GM18499 (cell line): ENCODE results near the gene SUDS3.

Experiments
- ATAC-seq: cut with Tn5 transposase; IDR thresholded peaks from one replicate; pipeline ENCODE4 v1.9.1; 2021; ENCODE audit warnings: moderate number of reproducible peaks; ENCODE audit not compliant: insufficient read depth, unreplicated experiment

Gene SUDS3

DNA sequence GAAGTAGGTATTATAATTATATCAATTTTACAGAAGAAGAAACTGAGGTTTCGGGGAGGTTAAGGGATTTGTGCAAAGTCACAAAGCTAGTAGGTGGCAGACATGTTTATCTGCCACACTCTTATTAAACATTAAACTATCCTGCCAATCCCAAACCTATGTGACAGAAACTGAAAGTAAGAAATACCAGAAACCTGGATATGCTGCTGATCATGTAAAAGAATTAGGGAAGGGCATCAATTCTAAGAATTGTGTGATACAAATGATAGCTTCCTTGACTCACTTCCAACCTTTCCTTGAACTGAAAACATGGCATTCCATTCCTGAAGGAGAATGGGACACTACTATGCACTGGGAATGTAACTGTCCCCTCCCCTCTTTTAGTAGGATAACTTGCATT, 20.5 kb upstream of the SUDS3 start:
- ATAC-seq = no peak

DNA sequence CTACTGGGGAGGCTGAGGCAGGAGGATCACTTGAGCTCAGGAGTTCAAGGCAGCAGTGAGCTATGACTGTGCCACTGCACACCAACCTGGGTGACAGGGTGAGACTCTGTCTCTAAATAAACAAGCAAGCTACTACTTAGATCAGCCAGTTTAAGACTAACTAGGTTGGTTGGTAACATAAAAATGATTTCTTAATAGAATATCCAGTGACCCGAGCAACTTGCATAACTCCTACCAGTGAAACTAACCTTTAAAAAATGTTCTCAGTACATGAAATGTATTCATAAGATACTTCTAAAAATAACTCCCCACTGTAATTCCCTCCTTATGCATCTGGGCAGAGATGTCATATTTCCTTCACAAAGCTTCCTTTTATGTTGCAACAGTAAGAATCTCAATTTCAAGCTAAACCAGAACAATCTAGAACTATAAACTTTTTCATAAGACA, 19.5 kb upstream of the SUDS3 start:
- no peak for ATAC-seq

DNA sequence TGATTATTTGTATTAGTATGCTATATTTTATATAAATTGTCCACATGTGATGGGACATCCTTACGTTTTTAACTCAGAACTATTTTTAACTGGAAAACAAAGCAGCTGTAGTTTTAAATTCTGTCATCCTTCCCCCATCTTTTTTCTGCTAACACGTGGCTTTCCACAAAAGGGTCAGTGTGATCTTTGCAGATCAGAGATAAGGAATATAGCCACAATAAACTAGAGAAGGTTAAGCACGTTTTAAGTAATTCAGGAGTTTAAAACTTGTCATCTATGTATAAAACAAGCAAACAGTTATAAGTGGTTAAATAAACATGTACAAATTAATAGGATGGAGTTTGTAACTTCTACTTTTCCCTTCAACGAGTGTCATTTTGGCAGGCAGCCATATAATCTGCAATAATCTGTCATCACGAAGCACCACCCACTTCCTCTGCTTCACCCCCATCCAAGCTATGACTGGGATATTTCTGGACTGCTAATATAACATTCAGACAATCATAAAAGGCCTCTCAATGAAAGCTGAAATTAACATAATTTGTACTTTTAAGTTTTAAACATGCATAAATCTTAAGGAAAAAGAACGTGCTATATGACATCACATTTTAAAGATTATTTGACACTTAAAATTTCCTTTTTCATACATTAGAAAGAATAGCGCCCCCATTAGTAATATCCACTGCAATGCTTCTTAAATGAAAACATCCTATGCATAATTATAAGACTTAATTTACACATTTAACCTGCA, 18.9 kb upstream of the SUDS3 start:
- no peak for ATAC-seq

DNA sequence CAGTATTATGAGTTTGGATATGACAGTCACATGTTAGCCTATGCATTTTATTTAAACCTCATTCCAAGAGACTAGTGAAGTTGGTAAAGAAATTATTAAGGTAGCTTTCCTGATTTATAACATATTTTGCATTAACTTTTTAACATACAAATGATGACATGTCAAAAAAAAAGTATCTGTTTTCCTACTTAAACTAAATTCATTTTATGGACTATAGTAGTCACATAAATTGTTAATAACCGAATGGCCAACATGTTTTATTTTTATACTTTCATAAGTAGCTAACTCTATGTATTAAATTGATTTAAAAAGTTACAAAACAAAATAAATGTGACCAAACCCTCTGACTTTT, 18.4 kb upstream of the SUDS3 start:
- ATAC-seq = no peak

DNA sequence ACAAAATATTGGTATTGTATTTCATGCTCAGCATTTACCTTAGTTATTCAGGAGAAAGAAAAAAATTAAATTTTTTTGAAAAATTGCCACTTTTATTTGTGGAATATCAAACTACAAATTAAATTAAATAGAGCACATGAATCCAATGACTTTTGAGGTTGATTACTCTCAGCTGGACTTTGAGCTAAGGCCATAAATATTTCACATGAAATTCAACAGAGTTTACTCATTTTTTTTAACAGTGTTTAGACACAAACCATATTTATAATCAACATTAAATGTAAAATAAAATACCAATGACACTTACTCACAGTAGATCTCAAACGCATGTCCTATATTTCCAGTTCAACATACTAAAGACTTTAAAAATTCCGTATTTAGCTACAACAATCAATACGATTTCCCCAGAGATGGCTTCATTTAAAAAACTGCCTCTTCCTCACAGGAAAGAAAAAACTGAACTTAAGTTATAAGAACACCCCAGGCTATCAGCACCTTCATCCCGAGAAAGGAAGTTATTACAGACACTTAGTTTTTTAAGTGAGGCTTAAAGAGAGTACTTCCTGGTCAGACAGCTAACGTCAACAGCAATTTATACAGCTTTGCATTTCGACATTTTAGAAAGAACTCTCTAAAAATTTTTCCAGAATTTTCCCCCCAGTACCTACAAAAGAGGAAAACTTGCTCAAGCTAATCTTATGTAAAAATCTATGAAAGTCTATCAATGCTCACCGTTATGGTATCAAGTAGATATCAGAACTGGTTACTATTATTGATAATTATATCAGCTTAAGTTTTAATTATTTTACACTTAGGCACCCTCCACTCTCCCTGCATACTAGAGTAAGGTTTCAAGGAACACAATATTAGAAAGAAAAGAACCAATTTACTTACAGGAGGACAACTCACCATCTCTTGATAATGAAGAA, 17.5 kb upstream of the SUDS3 start:
- ATAC-seq = no peak

DNA sequence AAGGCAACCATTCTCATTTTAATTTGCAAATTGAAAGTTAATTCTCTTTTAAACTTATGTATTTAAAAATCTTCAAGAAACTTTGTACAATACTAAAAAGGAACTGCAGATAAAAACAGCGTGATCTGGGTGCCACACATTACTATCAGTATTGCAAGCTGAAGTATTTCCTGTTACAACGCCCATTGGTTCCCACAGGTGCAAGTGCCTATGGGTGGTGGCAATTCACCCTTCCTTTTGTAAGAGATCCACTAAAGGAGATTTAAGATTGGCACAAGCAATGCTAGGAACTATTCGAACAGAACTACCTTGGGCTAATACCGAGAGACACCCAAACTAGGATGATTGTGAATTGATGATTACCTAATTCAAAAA, 16.8 kb upstream of the SUDS3 start:
- no peak for ATAC-seq

DNA sequence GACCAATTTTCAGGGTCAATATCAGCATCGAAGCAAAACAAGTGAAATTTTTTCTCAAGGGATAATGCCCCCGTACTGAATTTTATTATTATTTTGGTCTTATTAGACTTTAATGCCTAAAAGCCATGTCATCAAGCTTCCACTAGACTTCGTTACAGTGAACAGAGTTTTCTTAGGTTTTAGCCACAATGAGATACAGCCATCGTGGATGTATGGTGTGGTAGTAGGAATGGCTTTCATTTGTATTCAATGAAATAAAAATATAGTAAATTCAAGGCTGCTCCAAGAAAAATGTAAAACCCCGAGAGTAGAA, 15.3 kb upstream of the SUDS3 start:
- no peak for ATAC-seq

DNA sequence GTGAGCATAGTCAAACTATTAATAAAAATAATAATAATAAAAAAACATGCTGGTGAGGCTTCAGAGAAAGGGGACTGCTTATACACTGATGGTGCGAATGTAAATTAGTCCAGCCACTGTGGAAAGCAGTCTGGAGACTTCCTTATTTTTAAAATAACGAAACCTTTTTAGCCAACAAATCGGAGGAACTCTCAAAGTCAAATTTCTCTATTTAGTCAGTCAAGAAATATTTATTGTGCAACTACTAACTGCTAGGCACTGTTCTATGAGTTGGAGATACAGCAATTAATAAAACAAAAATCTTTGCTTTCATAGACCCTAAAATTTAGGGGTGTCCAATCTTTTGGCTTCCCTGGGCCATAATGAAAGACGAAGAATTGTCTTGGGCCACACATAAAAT, 14.5 kb upstream of the SUDS3 start:
- no peak for ATAC-seq

DNA sequence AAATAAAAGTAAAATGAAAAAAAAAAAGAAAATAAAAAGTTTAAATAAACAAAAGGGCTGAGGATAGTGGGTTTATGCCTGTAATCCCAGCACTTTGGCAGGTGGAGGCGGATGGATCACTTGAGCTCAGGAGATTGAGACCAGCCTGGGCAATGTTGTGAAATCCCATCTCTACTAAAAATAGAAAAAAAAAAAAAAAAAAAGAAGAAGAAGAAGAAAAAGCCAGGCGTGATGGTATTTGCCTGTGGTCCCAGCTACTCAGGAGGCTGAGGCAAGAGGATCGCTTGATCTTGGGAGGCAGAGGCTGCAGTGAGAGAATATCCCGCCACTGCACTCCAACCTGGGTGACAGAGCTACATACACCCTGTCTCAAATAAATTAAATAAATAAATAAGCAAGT, 7.5 kb upstream of the SUDS3 start:
- no peak for ATAC-seq

DNA sequence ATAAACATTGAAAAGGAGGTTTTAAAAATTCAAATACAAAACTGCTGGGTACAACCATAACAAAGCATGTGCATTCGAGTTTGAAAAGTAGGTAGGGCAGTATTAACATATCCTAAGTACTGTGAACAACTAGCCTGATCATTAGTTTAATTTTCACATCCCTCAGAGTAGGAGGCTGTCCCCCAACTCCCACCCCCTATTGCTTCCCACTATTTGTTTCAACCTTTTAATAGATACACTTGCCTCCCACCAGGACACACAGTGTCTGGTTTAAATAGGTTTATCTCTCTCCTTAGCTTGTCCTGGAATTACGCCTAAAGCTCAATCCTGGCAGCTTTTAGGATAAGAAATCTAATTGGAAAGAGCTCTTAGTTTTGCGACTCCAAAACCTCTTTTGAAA, 5.8 kb upstream of the SUDS3 start:
- ATAC-seq = no peak

DNA sequence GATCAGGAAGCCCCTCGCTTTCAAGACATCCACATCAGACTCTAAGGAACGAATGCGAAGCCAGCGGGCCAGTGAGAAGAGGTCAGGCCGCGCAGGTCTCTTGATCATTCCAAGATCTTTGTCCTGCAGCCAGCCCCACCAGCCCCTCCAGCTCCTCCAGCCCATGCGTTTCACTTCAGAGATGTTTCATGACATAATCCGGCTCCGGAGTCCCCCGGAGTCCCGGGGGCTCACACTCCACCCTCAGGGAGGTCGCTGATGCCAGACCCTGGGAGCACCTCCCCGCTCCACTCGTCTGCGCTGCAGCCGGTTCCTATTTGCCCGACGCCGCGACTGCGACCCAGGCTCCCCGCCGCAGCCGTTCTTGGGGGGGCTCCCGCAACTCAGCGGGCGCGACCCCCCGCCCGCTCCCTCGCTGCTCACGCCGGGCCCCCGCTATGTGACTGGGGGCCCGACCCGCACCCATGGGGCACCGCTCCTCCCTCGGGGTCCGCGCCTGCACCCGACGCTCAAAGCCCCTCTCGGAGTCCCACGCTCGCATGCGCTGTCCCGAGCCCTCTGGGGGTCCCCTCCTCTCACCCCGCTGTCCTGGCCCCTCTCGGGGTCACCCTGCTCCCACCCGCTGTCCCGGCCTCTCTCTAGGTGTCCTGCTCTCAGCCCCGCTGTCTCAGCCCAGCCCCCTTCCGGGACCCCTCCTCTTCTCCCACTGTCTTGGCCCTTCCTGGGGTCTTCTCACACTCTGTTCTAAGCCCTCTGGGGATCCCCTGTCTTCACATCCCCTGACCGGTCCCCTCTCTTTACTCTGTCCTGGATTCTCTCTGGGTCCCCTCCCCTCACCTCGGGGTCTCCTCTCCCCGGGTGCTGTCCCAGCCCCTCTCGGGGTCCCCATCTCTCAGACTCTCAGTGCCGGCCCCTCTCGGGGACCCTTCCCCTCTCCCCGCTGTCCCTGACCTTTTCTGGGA, 4.8 kb upstream of the SUDS3 start:
- ATAC-seq = no peak

DNA sequence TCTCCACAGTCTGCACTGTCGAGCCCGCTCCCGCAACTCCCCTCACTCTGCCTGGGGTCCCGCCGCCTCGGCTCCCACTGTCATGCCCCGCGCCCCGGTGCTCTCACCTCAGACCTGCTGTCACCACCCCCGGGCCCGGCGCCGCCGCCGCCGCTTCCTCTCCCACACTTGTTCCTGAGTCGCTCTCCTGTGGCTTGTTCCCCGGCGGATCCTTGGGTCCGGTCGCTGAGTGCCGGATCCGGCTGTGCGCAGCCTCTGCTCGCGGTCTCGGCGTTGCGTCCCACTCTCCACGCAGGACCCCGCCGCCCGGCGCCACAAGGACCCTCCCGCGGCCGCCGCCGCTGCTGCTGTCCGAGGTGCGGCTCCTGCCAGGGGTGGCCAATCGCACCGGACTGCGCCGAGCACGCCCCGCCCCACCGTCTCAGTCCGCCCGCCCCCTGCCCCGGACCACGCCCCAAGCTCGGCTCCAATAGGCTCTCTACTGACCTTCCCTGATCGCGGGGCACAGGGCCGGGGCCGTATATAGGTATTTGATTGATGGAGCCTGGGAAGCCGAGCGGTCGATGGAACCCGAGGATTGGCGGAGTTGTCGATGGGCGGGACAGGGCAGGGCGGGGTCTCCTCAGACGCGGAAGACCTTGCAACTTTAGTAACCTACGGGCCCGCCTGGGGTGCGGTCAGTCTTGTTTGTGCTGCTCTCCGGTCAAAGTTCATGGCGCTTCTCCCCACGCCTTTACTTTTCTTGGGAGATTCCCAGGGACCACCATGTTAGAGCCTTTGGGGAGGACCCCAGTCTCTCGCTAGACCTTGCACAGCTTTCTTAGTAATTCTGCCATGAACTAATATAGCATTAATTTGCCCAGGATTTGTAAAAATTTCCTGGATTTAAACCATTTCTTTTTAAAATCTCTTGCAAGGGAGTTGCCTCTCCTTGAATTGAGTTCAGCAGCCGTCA, 3.5 kb upstream of the SUDS3 start, which contains the start of gene TAOK3:
TAOK3 (minus strand) TSS at position 367 of the 955 bp plus-strand sequence. CDS start 117,340 bp downstream, outside the sequence.
- peak; percentile 51 for ATAC-seq

DNA sequence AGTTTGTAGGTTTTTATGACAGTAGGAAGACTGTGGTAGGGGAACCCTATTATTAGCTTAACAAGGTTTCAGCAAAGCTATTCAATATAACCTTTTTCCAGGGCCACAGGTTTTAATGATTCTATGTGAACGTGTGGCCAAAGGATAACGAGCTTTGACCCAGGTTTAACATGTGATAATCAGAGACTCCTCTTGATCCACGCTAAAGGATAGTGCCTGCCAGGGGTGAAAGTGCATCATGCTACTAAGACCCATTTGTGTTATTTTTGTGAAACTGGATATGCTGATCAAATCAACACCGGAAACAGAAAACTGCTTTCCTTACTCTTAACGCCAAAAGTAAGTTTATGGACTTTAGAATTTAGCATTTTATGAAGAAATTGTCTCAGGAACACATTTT, 2.7 kb upstream of the SUDS3 start:
- no peak for ATAC-seq

DNA sequence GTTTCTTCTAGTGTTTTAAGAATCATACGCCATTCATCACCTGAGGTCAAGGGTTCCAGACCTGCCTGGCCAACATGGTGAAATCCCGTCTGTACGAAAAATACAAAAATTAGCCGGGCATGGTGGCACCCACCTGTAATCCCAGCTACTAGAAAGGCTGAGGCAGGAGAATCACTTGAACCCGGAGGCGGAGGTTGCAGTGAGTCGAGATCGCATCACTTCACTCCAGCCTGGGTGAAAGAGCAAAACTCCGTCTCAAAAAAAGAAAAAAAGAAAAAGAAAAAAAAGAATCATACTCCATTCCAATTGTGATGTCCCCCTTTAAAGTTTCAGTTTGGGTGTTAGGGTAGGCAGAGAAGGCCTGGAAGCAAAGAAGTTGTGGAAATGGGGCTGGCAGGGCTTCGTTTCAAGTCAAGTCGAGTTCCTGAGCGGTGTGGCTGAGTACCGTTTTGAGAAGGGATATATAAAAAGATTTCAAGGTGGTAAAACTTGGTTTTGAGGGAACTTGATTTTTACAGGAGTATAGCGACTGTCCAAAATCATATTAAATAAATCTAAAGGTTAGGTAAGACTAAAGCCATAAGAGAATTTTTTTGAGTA, 2.1 kb upstream of the SUDS3 start:
- no peak for ATAC-seq

DNA sequence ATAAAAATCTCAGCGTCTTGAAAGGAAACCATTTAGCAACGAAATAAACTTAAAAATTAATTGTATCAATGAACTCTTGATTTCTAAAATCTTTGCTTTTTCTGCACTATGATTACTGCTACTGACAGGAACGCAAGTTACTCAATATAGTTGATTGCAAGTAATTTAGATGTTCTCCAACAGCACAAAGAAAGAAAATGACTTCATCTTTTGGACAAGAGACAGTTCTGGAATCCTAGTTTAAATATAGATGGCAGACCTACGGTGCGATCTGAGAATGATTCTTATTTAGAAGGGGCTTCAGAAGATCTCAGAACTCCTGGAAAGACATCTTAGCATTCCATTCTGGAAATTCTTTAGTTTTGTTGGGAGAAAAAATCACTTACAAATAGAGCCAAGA, 1.4 kb upstream of the SUDS3 start:
- no peak for ATAC-seq

DNA sequence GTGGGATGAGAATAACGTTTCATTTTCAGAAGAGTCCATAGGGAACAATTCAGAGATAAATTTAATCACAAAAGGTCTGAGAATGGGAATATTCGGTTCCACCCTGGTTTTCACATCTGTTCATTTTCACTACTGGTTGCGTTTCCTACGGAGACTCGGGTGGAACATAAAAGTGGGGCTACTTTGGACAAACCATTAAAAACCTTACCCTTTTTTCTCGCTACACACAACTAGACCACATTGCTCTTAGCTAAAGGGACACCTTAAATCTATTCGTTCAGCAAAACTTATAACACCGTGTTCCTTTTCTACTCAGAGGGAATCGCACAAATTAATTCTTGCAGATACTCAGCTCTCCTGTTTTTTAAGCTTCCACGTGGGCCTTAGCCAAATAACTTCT, 1.0 kb upstream of the SUDS3 start:
- ATAC-seq = no peak

DNA sequence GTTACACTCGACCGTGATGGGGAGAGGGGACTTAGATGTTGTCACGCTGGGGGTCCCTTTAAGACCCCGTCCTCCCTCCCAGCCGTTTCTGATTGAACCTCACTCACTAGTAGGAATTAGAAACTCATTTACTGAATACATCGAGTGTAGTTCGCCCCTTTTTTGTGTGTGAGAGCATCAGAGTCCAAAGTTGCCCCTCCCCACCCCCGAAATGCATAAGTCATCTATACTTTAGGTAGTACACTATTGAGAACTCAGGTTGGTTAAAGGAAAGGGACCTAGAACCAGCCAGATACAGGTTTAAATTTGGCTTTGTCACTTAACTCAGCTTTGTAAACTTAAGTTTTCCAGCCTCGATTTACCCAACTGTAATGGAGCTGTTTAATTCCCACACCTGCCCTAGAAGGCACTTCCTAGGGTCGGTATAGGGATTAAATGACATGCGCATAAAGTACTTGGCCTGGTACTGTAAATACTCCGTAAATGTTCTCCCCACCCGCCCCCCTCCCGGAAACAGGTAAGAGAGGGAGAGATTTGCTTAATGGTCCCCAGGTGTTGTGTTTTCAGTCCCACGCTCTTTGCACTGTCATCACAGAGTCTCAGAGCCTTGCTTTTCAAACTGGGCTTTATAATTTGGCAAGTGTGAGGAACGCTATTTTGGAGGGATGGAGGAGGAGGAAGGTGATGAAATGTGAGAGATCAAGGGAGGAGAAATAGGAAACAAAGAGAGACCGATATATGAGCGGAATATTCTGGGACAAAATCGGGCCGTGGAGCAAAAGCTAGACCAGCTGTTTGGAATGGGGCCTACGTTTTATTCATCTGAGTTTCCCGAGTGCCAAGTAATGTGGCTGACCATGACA, 897 bp downstream of the SUDS3 start:
- no peak for ATAC-seq

DNA sequence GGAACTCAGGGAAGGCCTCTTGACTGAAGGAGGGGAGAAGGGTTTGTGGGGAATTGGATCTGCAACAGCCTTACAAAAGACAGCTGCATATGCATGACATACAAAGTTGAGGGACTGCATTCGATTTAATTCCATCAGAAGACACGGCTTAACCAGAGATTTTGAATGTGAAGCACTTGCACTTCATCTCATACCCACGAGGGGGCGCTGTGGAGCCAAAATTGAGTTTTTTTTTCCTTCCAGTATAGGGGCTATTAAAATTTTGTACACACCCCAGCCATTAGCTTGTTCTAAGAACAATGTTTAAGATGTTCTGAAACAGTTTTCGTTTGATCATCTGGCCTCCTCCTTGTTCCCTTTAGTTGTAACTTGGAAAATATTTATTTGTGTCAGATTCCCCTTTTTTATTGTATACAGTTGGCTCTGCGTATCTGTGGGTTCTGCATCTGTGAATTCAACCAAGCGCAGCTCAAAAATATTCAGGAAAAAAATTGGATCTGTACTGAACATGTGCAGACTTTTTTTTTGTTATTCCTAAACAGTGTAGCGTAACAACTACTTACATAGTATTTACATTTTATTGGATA, 1.6 kb downstream of the SUDS3 start:
- ATAC-seq = no peak
